Panc1 (cell line): Measurements from ENCODE around the gene AKAP5.

Experiments
- CTCF ChIP-seq: fragments of 450-650 bp; IDR thresholded peaks from 2 replicates; pipeline ENCODE4 v1.5.1; 2017; ENCODE audit warnings: mild to moderate bottlenecking
- POLR2AphosphoS5 ChIP-seq: IDR thresholded peaks from 2 replicates; pipeline ENCODE4 v1.6.1; 2012; ENCODE audit warnings: mild to moderate bottlenecking, low read depth, low read length, moderate library complexity
- REST ChIP-seq, 2 experiments: IDR thresholded peaks; 2 replicates each; pipeline ENCODE4 v1.6.1; 2011 to 2012; ENCODE audit warnings: low read depth in 2 of 2, control low read depth in 1 of 2, low read length in 1 of 2, mild to moderate bottlenecking in 1 of 2, moderate library complexity in 1 of 2; ENCODE audit not compliant: insufficient read depth in 1 of 2
- TCF7L2 ChIP-seq: IDR thresholded peaks from 2 replicates; pipeline ENCODE4 v1.6.1; 2011; ENCODE audit warnings: mild to moderate bottlenecking, low read depth, low read length, inconsistent platforms

GRCh38 chr14:64500088-64500487, 34.8 kb downstream of the AKAP5 start:
- TF ChIP-seq REST (IDR thresholded peaks at IDR 0.05; ENCODE audit: insufficient read depth in 1 of 2, low read depth in 2 of 2, low read length in 1 of 2) (no peak), CTCF (no peak), POLR2AphosphoS5 (no peak), TCF7L2 (no peak)
